ENCODE data around the gene LRTM2.

Gene LRTM2

DNA sequence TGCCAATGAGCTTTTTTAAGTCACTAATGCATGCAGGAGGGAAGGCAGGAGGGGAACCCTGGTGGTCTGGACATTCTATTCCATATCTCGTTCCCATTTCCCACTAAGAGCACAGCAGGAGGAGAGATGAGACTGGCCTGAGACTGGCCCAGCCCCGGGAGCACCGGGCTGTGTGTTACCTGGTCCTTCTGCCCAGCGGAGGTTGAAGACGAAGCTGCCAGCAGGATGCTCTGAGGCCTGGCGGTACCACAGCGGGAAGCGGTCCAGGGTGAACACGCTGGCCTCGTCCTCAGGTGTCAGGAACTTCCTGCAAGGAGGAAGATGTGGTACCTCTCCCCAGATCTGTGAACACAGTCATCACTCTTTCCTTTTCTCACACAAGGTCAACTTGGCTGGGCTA, 23.9 kb downstream of the LRTM2 start:
- no peak for DNase-seq

DNA sequence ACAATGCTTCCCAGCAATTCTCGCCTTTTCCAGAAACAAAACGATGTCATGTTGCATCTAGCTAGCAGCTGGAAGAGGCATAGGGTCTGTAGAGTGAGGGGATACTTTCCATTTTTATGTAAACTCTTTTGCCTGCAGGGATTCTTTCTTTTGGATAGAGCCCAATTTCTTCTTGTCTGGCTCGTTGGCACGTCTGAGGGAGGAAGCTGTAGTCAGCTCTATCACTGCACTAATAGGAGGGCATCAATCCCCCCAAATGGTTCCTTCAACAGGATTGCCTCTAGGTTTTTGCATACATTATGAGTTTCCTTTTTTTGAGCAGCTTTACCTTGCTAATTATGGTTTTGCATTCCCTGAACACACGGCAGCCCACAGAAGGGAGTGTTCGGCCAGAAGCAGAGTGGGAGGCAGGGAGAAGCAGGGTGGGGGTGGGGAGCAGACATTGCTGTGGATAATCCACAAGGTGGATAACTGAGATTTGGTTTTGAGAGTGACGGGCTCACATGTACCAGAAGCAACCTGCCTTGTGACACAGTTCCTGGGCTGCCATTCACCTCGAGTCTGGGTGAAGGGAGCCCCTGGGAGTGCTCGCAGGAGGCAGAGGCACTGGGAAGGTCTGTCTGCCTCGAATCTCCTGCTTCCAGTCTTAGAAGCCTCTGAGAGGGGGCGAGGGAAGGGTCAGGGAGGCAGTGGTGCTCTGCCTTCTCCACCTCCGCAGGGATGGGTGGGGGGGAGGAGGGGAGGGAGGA, 24.5 kb downstream of the LRTM2 start:
- DNase-seq = no peak

DNA sequence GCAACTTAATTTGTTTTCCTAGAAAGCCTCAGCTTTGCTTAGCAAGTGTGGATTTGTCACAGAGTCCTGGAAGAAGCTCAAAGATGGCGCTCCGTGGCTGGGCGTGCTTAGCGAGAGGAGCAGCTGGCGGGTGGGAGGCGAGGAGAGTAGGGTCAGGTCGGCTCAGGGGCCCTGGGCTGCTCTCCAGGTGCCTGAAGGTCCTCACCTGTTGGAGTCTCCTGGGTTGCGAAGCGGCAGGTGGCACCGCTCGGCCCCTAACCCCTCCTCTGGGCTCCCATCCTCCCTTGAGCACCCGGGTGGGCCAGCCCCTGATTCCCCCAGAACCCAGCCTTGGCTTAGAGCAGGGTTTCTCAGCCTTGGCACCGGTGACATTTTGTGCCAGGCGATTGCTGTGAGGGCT, 25.1 kb downstream of the LRTM2 start:
- DNase-seq = peak; percentile 6

- peak; percentile 6 for DNase-seq
Measured at GRCh38 chr12:1845886-1846285, 25.5 kb downstream of the LRTM2 start.

- DNase-seq = peak; percentile 8
Measured at GRCh38 chr12:1846421-1847405, 26.3 kb downstream of the LRTM2 start.

DNA sequence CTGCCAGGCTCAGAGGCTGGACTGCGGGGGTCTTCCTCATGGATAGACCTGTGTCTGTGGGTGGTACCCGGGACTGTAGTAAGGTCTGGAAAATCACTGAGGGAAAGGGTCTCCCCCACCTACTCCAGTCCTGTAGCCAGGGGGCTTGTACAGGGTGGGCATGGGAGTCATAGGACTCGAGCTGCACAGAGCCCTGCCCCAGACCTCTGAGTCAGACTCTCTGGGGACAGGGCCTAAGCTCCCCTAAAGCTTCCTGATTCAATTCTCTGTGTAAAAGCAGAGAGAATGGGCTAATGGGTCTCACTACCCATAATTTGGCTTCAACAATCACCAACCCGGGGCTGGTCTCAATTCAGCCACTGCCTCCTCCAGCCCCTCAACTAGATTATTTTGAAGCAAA, 27.0 kb downstream of the LRTM2 start:
- DNase-seq = no peak

- DNase-seq = no peak
Measured at GRCh38 chr12:1848146-1848545, 27.8 kb downstream of the LRTM2 start.

DNA sequence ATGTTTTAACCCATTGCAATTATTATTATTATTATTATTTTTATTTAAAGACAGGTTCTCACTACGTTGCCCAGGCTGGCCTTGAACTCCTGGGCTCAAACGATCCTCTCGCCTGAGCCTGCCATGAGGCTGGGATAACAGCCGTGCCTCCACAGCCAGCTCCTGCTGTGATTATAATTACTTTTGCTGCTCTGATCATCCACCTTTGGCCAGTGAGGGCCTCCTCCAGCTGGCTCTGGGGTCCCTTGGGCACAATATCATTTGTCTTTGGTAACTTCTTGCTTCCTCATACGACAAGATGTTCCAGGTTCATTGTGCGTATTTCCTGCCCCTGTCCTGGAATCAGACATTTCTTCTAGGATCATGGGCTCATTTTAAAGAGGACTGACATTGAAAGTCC, 28.4 kb downstream of the LRTM2 start:
- no peak for DNase-seq

- no peak for DNase-seq
Measured at GRCh38 chr12:1851151-1851701, 30.9 kb downstream of the LRTM2 start.

GRCh38 chr12:1852076-1852475, 31.7 kb downstream of the LRTM2 start:
- DNase-seq = no peak

GRCh38 chr12:1853716-1854115, 33.4 kb downstream of the LRTM2 start:
- DNase-seq = no peak

DNA sequence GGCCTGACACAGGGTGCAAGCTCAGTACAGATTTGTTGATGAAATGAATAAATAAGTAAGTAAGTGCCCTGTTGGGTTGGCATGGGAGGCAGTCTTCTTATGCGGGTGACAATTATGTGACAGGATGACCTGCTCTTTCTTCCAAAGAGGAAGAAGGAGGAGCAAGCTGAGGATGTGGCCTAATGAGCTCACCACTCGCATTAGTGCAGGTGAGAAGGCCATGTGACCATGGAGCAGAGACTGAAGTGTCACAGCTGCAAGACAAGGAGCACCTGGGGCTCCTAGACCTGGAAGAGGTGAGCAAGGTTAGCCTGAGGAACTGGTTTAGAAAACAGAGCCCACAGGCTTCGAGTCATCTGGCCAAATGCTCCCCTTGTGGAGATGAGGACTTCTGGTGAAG, 34.9 kb downstream of the LRTM2 start:
- no peak for DNase-seq

DNA sequence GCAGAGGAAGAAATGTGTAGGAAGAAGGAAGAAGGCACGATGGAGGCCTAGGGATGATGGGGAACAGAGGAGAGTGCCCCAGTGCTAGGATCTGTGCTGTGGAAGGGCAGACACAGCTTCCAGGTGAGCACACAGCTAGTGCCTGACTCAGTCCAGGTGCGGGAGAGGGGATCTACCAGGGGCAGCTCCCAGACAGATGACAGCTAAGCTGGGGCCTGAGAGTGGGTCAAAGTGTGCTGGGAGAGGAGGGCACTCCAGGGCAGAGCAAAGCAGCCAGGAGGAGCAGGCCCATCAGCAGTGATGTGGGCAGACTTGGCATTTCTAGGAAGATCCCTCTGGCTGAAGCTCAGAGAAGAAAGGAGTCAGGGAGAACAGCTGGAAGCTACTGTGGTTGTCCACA, 36.7 kb downstream of the LRTM2 start:
- DNase-seq = no peak

DNA sequence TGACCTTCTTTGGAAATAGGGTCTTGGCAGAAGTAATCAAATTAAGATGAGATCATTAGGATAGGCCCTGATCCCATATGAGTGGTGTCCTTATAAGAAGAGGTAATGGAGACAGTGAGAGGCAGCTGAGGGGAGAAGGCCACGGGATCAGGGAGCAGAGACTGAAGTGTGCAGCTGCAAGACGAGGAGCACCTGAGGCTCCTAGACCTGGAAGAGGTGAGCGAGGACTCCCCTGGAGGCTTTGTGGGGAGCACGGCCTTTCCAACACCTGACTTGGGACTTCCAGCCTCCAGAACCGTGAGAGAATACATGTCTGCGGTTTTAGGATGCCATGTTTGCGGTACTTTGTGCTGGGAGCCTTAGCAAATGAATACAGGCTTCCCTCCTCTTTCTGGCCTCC, 37.5 kb downstream of the LRTM2 start:
- no peak for DNase-seq

DNA sequence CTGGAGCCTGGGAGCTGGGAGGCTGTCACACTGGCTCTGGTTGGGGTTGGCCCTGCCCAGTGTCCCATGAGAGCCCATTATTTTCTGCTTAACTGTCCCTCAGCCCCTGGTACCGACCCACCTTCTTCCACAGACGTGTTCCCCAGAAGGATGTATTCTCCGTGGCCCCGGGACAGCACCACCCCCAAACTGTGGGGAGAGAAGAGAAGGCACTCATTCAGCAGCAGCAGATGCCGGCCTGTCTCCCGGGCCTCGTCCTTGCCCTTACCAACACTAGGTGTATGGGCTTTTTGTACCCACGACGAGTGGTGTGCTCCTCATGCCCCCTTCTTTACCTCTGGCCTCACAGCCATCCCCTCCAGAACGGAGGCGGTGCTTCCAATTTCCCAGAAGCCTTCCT, 38.1 kb downstream of the LRTM2 start:
- DNase-seq = no peak

- no peak for DNase-seq
Measured at GRCh38 chr12:1859643-1860042, 39.3 kb downstream of the LRTM2 start.

- no peak for DNase-seq
Measured at GRCh38 chr12:1862973-1863372, 42.6 kb downstream of the LRTM2 start.

- no peak for DNase-seq
Measured at GRCh38 chr12:1863823-1864222, 43.5 kb downstream of the LRTM2 start.

DNA sequence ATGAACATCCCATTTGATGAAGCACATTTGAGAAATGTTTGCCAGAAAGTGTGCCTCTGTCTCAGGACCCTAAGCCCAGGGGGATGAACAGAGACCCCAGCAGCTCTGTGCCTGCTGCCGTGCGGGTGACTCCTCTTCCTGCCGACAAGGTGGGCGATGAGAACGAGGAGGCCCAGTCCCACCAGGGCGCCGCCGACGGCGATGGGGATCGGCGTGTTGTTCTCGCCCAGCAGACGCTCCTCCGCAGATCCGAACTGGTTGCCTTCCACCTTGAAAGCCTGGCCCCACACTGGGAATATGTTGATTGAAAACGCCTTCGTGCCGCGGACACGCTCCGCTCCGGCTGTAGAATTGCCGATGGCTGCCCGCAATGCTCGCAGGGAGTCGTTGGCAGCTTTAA, 44.1 kb downstream of the LRTM2 start:
- no peak for DNase-seq

DNA sequence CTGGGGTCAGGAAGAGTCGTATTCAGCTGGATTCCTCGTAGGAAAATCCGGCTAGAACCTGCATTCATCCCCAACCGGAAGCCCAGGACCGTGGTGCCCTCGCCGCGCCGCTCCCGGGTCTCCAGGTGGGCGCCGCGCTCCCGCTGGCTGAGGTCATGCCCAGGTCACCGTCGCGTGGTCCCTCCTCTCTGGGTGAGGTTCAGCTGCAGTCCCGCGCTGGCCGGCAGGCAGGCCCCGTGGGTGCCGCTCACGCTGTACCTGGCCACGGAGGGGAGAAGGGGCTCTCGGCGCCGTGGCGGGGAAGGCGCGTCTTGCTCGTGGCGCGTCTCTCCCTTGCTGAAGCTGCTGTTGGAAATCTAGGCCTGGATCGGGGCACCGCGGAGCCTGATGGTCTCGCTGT, 44.5 kb downstream of the LRTM2 start:
- DNase-seq = no peak

DNA sequence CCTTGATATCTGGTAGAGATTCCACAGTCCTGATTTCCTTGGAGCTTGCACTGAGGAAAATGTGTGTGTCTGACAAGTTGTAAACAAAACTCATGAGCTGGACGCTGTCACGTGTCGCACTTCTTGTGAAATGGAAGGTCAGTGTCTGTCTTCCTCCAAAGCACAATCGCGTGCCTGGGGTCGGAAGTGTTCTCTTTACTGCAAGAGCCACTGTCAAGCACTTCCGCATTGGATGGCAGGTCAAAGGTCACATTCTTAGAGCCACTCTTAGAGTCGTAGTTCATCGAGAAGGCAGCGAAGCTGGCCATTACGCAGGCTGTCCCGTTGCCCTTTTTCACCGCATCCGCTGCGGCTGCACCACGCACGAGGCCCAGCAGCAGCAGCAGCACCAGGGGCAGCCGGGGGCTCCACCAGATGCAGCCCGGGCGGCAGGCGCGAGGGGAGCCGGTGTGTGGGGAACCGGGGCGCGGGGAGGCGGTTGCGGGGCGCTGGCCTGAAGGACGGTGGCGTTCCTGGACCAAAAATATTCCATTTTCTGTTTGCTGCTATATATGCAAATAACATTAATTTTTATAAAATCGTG, 45.0 kb downstream of the LRTM2 start:
- DNase-seq = no peak

GRCh38 chr12:1869145-1869544, 48.8 kb downstream of the LRTM2 start:
- no peak for DNase-seq

- no peak for DNase-seq
Measured at GRCh38 chr12:1870086-1870485, 49.7 kb downstream of the LRTM2 start.
